22Rv1 (cell line): ENCODE results near the gene ONECUT1.

Source experiments
- H3K27ac ChIP-seq: fragments of 450-650 bp; 2 replicates; pipeline ENCODE4 v1.5.1; 2017
- CTCF ChIP-seq: fragments of 450-650 bp; IDR thresholded peaks from 2 replicates; pipeline ENCODE4 v1.5.1; 2017; ENCODE audit warnings: mild to moderate bottlenecking
- ZFX ChIP-seq: fragments of 450-650 bp; IDR thresholded peaks from 2 replicates; pipeline ENCODE4 v1.6.1; 2017; ENCODE audit warnings: antibody characterized with exemption, borderline replicate concordance

ONECUT1 gene

GRCh38 chr15:52788099-52788986 lies 1.8 kb downstream of the ONECUT1 start:
- TF ChIP-seq CTCF (no peak), ZFX (no peak)

GRCh38 chr15:52787549-52788098 lies 2.5 kb downstream of the ONECUT1 start:
- H3K27ac ChIP-seq = no peak overlapping the region
- TF ChIP-seq CTCF (no peak), ZFX (no peak)

More at GRCh38 chr15:52788099-52788986, 1.8 kb downstream of the ONECUT1 start:
- no peak overlapping the region for H3K27ac ChIP-seq

- no peak overlapping the region for H3K27ac ChIP-seq
- TF ChIP-seq ZFX (no peak), CTCF (no peak)
Measured at GRCh38 chr15:52787123-52787503, 3.0 kb downstream of the ONECUT1 start.

GRCh38 chr15:52786436-52787122 lies 3.6 kb downstream of the ONECUT1 start:
- TF ChIP-seq CTCF (no peak), ZFX (no peak)

GRCh38 chr15:52785672-52786406 lies 4.3 kb downstream of the ONECUT1 start:
- H3K27ac ChIP-seq = no peak overlapping the region
- TF ChIP-seq CTCF = no peak
- TF ChIP-seq ZFX = no peak

More at GRCh38 chr15:52786436-52787122, 3.6 kb downstream of the ONECUT1 start:
- H3K27ac ChIP-seq = no peak overlapping the region

- TF ChIP-seq ZFX (no peak), CTCF (no peak)
- no peak overlapping the region for H3K27ac ChIP-seq
Measured at GRCh38 chr15:52784799-52785671, 5.1 kb downstream of the ONECUT1 start.
